Gastrocnemius medialis (tissue), 4 donors: ENCODE measurements around the gene HIBCH. TPM values are rescaled to one million over a fixed set of nuclear protein-coding genes. Genes with fewer than 3 reads are reported as not detected.

Experiments
- ATAC-seq, 2 donors: fragments of 150-250 bp; one replicate each; pipeline ENCODE4 v1.9.1; 2016
- DNase-seq, 2 donors: peaks; one replicate each; pipeline ENCODE4 v3.0.0-alpha.2; 2019
- H3K27ac ChIP-seq, 4 donors: fragments of 200-600 bp; sonication (generic); 1 replicate in 1 of 4; 2 replicates in 3 of 4; pipeline ENCODE4 v1.5.1; 2016 to 2018; ENCODE audit warnings: mild to moderate bottlenecking in 2 of 4, moderate library complexity in 1 of 4
- H3K27me3 ChIP-seq, 3 donors: fragments of 200-600 bp; sonication (generic) in 2 of 3; 1 replicate in 1 of 3; 2 replicates in 2 of 3; pipeline versions ENCODE4 v1.5.1 to v1.6.0; 2016 to 2019; ENCODE audit warnings: mild to moderate bottlenecking in 1 of 3, moderate library complexity in 1 of 3
- H3K36me3 ChIP-seq, 2 donors: fragments of 200-600 bp; sonication (generic) in 1 of 2; one replicate each; pipeline ENCODE4 v1.5.1; 2017 to 2018
- H3K4me1 ChIP-seq, 2 donors: fragments of 200-600 bp; sonication (generic) in 1 of 2; one replicate each; pipeline ENCODE4 v1.5.1; 2016 to 2017; ENCODE audit warnings: mild to moderate bottlenecking in 2 of 2
- H3K4me3 ChIP-seq, 4 donors: fragments of 200-600 bp; sonication (generic) in 3 of 4; 1 replicate in 1 of 4; 2 replicates in 3 of 4; pipeline ENCODE4 v1.5.1; 2016 to 2019; ENCODE audit warnings: mild to moderate bottlenecking in 2 of 4
- H3K9me3 ChIP-seq, 3 donors: fragments of 200-600 bp; sonication (generic) in 2 of 3; 1 replicate in 1 of 3; 2 replicates in 2 of 3; pipeline ENCODE4 v1.5.1; 2016 to 2019
- POLR2A ChIP-seq, 2 donors: fragments of 450-650 bp; IDR thresholded peaks; one replicate each; pipeline ENCODE4 v1.6.1; 2017; ENCODE audit warnings: antibody characterized with exemption in 2 of 2, mild to moderate bottlenecking in 2 of 2, moderate library complexity in 2 of 2
- in situ Hi-C, 4 donors: fragments of 200-750 bp; cut with MboI; loops; one replicate each; pipeline versions ENCODE4 v1.15.0 to v1.8.0; 2017; ENCODE audit warnings: low sequenced_read_pairs in 4 of 4
- intact Hi-C: fragments of 100-400 bp; cut with DNase I; formaldehyde crosslinking; loops from one replicate; pipeline ENCODE4 v1.15.1; 2023; ENCODE audit warnings: low total_unique reads
- total RNA-seq, 4 donors: library from RNA; depleted of rRNA; stranded (reverse); fragments of >200 nt; gene quantifications; one replicate each; pipeline versions ENCODE4 v1.1.0 to v1.2.3, GENCODE V29; 2016
- TF ChIP-seq, protein P1 (sequence below), 5 experiments: fragments of 450-650 bp in 3 of 5; fragments of 200-600 bp in 2 of 5; sonication (generic) in 2 of 5; IDR thresholded peaks in 4 of 5; conservative IDR thresholded peaks in 1 of 5; 1 replicate in 4 of 5; 2 replicates in 1 of 5; pipeline ENCODE4 v1.5.1; 2016 to 2019; ENCODE audit warnings: antibody characterized with exemption in 5 of 5, mild to moderate bottlenecking in 3 of 5, moderate library complexity in 3 of 5

Gene HIBCH
- total RNA-seq, 4 donors from 2014 or later = 3.7 to 20.1 (median 10.6) TPM

DNA sequence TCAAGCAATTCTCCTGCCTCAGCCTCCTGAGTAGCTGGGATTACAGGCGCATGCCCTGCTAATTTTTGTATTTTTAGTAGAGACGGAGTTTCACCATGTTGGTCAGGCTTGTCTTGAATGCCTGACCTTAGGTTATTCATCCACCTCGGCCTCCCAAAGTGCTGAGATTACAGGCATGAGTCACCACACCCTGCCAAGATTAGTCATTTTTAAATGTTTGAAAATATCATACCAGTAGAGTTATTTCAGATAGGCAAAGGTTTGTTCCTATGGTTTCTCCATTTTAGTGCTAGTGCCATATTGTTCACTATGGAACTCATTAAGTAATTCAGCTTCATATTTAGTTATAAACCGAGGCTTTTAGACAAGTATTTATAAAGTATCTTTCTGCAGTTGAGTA is 52.3 kb downstream of the HIBCH start:
- H3K36me3 ChIP-seq = no peaks in the 10 kb centered on the region
- TF ChIP-seq, protein P1, sequence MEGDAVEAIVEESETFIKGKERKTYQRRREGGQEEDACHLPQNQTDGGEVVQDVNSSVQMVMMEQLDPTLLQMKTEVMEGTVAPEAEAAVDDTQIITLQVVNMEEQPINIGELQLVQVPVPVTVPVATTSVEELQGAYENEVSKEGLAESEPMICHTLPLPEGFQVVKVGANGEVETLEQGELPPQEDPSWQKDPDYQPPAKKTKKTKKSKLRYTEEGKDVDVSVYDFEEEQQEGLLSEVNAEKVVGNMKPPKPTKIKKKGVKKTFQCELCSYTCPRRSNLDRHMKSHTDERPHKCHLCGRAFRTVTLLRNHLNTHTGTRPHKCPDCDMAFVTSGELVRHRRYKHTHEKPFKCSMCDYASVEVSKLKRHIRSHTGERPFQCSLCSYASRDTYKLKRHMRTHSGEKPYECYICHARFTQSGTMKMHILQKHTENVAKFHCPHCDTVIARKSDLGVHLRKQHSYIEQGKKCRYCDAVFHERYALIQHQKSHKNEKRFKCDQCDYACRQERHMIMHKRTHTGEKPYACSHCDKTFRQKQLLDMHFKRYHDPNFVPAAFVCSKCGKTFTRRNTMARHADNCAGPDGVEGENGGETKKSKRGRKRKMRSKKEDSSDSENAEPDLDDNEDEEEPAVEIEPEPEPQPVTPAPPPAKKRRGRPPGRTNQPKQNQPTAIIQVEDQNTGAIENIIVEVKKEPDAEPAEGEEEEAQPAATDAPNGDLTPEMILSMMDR (IDR thresholded peaks at IDR 0.05 in 4 of 5, conservative IDR thresholded peaks at IDR 0.05 in 1 of 5) = no peak
- TF ChIP-seq POLR2A (IDR thresholded peaks at IDR 0.05) = no peak
- DNase-seq (no peak), ATAC-seq (no peak)
- H3K4me1 ChIP-seq = peaks cover 0 to 6% of the 10 kb centered on the region in 2 donors
- no peak overlapping the region for H3K4me3 ChIP-seq
- no peaks in the 10 kb centered on the region for H3K9me3 ChIP-seq
- H3K27me3 ChIP-seq = no peaks in the 10 kb centered on the region
- intact Hi-C loops = no loop called here
- in situ Hi-C loops = no loop called here
- no peak overlapping the region for H3K27ac ChIP-seq

DNA sequence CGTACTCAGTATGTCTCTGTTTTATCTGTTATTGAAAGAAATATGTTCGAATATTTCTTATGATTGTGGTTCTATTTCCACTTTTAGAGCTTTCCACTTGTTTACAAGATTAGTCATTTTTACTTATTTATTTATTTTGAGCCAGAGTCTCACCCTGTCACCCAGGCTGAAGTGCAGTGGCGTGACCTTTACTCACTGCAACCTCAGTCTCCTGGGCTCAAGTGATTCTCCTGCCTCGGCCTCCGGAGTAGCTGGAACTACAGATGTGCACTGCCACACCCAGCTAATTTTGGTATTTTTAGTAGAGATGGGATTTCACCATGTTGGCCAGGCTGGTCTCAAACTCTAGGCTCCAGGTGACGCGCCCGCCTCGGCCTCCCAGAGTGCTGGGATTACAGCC is 53.3 kb downstream of the HIBCH start:
- in situ Hi-C loops = no loop called here
- no peaks in the 10 kb centered on the region for H3K27me3 ChIP-seq
- H3K4me3 ChIP-seq = no peak overlapping the region
- no peak for ATAC-seq
- H3K27ac ChIP-seq = no peak overlapping the region
- peaks cover 4 to 16% of the 10 kb centered on the region in 2 donors for H3K4me1 ChIP-seq
- no peaks in the 10 kb centered on the region for H3K9me3 ChIP-seq
- intact Hi-C loops = no loop called here
- no peak for DNase-seq
- no peak for TF ChIP-seq POLR2A (IDR thresholded peaks at IDR 0.05)
- TF ChIP-seq, protein P1 (IDR thresholded peaks at IDR 0.05 in 4 of 5, conservative IDR thresholded peaks at IDR 0.05 in 1 of 5) = no peak
- H3K36me3 ChIP-seq = no peaks in the 10 kb centered on the region

DNA sequence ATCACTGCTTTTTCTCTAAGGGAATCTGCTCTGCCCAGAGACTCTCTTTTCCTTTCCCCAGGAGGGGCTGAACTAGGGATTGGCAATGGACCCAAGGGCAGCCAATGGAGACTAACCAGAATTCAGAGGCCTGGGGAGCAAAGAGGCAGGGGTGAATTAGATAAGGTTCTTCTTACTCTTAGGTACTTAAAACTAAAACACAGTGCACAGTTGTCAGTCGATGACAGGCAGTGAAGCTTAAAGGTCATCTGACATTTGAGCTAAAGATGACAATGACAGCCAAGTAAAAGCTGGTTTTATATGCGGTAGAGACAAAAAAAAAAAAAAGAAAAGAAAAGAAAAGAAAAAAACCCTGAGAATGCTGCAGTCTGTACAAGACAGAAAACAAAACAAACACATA is 57.8 kb downstream of the HIBCH start:
- Histone ChIP-seq H3K27ac (peak overlapping the region in 3 of 4 donors; percentile 4 to 51 (median 36)), H3K36me3 (no peaks in the 10 kb centered on the region), H3K9me3 (no peaks in the 10 kb centered on the region), H3K27me3 (no peaks in the 10 kb centered on the region), H3K4me3 (no peak overlapping the region), H3K4me1 (peaks cover 10 to 16% of the 10 kb centered on the region in 2 donors)
- DNase-seq (no peak), ATAC-seq (peak; percentile 52 to 71)
- no peak for TF ChIP-seq POLR2A (IDR thresholded peaks at IDR 0.05)
- TF ChIP-seq, protein P1 (IDR thresholded peaks at IDR 0.05 in 4 of 5, conservative IDR thresholded peaks at IDR 0.05 in 1 of 5) = no peak
- in situ Hi-C loops = no loop called here
- intact Hi-C loops = loop anchor here (2.0 kb wide), 1 partner anchor 57 kb away; the partner anchor contains the start of gene HIBCH

DNA sequence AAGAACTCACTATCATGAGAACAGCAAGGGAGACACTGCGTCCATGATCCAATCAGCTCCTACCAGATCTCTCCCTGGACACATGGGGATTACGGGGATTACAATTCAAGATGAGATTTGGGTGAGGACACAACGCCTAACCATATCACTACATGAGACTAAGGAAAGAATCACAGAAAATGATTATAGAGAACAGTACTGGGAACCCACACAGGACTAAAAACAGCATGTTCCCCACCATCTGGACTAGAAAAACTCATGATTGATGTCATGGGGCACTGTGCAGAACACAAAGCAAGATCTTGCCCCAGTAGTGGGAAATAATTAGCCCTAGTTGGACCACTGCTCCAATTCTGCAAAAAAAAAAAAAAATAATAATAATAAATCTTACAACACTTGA is 63.5 kb downstream of the HIBCH start:
- Histone ChIP-seq H3K36me3 (peaks cover 0 to 6% of the 10 kb centered on the region in 2 donors), H3K4me1 (peaks cover 0 to 4% of the 10 kb centered on the region in 2 donors), H3K4me3 (no peak overlapping the region), H3K27ac (no peak overlapping the region), H3K27me3 (no peaks in the 10 kb centered on the region), H3K9me3 (no peaks in the 10 kb centered on the region)
- no peak for TF ChIP-seq POLR2A (IDR thresholded peaks at IDR 0.05)
- TF ChIP-seq, protein P1 (IDR thresholded peaks at IDR 0.05 in 4 of 5, conservative IDR thresholded peaks at IDR 0.05 in 1 of 5) = no peak
- no peak for ATAC-seq
- intact Hi-C loops (no loop called here), in situ Hi-C loops (no loop called here)
- no peak for DNase-seq

DNA sequence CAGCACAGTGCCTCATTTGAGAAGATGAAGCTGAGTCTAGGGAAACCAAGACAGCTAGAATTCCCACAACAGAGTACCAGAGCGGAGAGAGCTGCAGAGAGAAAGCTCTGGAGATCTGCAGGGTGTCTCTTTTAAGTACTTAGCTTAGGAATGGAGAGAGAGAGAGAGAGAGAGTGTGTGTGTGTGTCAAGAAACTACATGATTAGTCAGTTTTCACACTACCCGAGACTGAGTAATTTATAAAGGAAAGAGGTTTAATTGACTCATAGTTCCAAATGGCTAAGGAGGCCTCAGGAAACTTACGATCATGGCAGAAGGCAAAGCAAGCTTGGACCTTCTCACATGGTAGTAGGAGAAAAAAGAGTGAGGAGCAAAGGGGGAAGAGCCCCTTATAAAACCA is 64.0 kb downstream of the HIBCH start:
- intact Hi-C loops = no loop called here
- Histone ChIP-seq H3K4me3 (no peak overlapping the region), H3K36me3 (peaks cover 0 to 6% of the 10 kb centered on the region in 2 donors), H3K27me3 (no peaks in the 10 kb centered on the region), H3K9me3 (no peaks in the 10 kb centered on the region), H3K4me1 (no peaks in the 10 kb centered on the region), H3K27ac (no peak overlapping the region)
- DNase-seq (no peak), ATAC-seq (no peak)
- in situ Hi-C loops = no loop called here
- TF ChIP-seq, protein P1 (IDR thresholded peaks at IDR 0.05 in 4 of 5, conservative IDR thresholded peaks at IDR 0.05 in 1 of 5) = no peak
- no peak for TF ChIP-seq POLR2A (IDR thresholded peaks at IDR 0.05)
